ENCODE measurements around the gene THAP2.
A peak's percentile ranks its signal among the peaks of the same experiment; 100 is the strongest.

The THAP2 gene

GRCh38 chr12:71653137-71653536, 11.0 kb upstream of the THAP2 start:
- Histone ChIP-seq H4K20me1 (peaks cover 28 to 100% (median 63%) of the 10 kb centered on the region in 11 experiments), H3K36me3 (peaks cover 88 to 100% (median 99%) of the 10 kb centered on the region in 11 experiments), H3K4me2 (no peak overlapping the region), H3K9me3 (replicated peaks in 1 of 11) (peaks cover 15 to 52% (median 41%) of the 10 kb centered on the region in 11 experiments), H3K27ac (no peak overlapping the region), H3K4me3 (peak overlapping the region in 1 of 10 experiments; percentile 25; a peak in 1 of 20 replicates), H3K4me1 (peaks cover 0 to 47% (median 0%) of the 10 kb centered on the region in 10 experiments; a peak in 4 of 20 replicates), H3K27me3 (no peaks in the 10 kb centered on the region), H3K9ac (no peak overlapping the region)
- TF ChIP-seq Cebpa-rat (IDR thresholded peaks at IDR 0.05): no peak

DNA sequence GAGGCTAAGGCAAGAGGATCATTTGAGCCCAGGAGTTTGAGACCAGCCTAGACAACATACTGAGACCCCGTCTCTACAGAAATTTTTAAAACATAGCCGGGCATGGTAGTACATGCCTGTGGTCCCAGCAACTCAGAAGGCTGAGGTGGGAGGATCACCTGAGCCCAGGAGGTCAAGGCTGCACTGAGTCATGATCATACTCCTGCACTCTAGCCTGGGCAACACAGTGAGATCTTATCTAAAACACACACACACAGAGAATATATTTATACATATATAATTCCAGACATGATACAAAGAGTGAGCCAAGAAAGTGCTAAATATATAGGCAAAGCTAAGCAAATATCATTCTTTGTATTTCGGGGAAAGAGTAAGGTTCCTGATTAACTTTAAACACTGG, 9.9 kb upstream of the THAP2 start:
- Histone ChIP-seq H3K4me1 (peaks cover 0 to 45% (median 0%) of the 10 kb centered on the region in 10 experiments; a peak in 4 of 20 replicates), H3K4me2 (no peak overlapping the region), H3K27ac (no peak overlapping the region), H3K9ac (no peak overlapping the region), H3K36me3 (peaks cover 94 to 100% (median 99%) of the 10 kb centered on the region in 11 experiments), H4K20me1 (peaks cover 22 to 100% (median 62%) of the 10 kb centered on the region in 11 experiments), H3K27me3 (no peaks in the 10 kb centered on the region), H3K9me3 (replicated peaks in 1 of 11) (peaks cover 15 to 52% (median 41%) of the 10 kb centered on the region in 11 experiments), H3K4me3 (peak overlapping the region in 2 of 10 experiments; percentile 6 to 25; a peak in 1 of 20 replicates)
- TF ChIP-seq Cebpa-rat (IDR thresholded peaks at IDR 0.05): no peak

DNA sequence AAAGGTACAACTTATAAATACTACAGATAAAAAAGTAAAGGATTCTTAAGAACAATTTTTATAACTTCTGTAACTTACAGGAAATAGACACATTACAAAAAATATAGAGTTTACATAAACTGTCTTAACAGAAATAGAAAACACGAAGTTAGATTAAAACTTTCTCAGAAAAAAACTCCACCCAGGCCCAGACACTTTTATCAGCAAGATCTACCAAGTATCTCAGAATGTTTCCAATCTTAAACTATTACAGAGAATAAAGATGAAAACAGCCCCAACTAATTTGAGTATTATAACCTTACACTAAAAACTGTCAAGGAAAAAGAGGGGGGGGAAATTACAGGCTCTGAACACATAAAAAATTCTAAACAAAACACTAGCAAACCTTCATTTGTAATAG, 8.6 kb upstream of the THAP2 start:
- no peak for TF ChIP-seq Cebpa-rat (IDR thresholded peaks at IDR 0.05)
- H3K36me3 ChIP-seq: peaks cover 93 to 100% (median 100%) of the 10 kb centered on the region in 11 experiments
- H3K4me2 ChIP-seq: peak overlapping the region in 4 of 11 experiments; percentile 6 to 72 (median 33); a peak in 5 of 22 replicates

DNA sequence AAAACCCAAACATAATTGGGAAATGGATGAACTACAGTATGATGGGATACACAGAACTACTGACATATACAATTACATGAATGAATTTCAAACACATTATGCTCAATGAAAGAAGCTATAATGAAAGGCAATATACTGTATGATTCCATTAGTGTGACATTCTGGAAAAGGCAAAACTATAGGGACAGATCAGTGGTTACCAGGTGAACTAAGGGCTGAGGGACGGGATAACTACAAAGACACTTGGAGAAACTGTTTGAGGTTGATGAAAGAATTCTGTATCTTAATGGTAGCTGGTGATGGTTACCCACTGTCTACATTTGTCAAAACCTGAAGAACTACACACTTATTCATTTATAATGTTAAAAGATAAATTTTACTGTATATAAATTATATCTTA, 8.2 kb upstream of the THAP2 start:
- Histone ChIP-seq H3K36me3 (peaks cover 89 to 100% (median 99%) of the 10 kb centered on the region in 11 experiments), H3K27me3 (no peaks in the 10 kb centered on the region), H3K4me2 (peak overlapping the region in 4 of 11 experiments; percentile 6 to 72 (median 33); a peak in 5 of 22 replicates), H3K9me3 (replicated peaks in 1 of 11) (peaks cover 15 to 52% (median 41%) of the 10 kb centered on the region in 11 experiments), H3K27ac (no peak overlapping the region), H3K9ac (no peak overlapping the region), H3K4me1 (peaks cover 0 to 56% (median 7%) of the 10 kb centered on the region in 10 experiments; a peak in 12 of 20 replicates), H4K20me1 (peaks cover 17 to 100% (median 61%) of the 10 kb centered on the region in 11 experiments; a peak in 21 of 22 replicates), H3K4me3 (peak overlapping the region in 2 of 10 experiments; percentile 8 to 9; a peak in 1 of 20 replicates)
- no peak for TF ChIP-seq Cebpa-rat (IDR thresholded peaks at IDR 0.05)

More for the DNA sequence above, 8.6 kb upstream of the THAP2 start:
- Histone ChIP-seq H3K27ac (no peak overlapping the region), H3K4me1 (peaks cover 0 to 55% (median 3%) of the 10 kb centered on the region in 10 experiments; a peak in 7 of 20 replicates), H3K9ac (no peak overlapping the region), H3K27me3 (no peaks in the 10 kb centered on the region), H4K20me1 (peaks cover 17 to 100% (median 61%) of the 10 kb centered on the region in 11 experiments; a peak in 21 of 22 replicates), H3K4me3 (peak overlapping the region in 2 of 10 experiments; percentile 8 to 9; a peak in 2 of 20 replicates), H3K9me3 (replicated peaks in 1 of 11) (peaks cover 15 to 52% (median 41%) of the 10 kb centered on the region in 11 experiments)

DNA sequence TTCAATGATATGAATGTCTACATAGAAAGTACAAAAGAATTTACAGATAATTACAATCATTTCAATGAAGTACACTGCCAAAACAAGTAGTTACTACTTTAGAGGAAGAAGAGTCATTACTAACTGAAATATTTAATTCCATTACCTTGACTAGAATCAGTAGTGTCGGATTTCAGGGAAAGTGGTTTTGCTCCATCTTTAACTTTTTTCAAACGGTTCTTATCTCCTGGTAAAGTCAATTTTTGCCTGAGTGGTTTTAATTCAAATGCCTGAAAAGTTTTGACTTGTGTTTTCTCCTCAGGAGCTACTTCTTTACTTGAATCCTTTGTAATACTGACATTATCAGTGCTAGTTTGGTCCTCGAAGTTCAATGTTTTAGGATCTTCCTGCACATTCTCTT, 7.4 kb upstream of the THAP2 start:
- H3K4me2 ChIP-seq: peak overlapping the region in 2 of 11 experiments; percentile 19 to 29; a peak in 1 of 22 replicates
- peaks cover 15 to 52% (median 41%) of the 10 kb centered on the region in 11 experiments for H3K9me3 ChIP-seq (replicated peaks in 1 of 11)
- no peak overlapping the region for H3K27ac ChIP-seq
- peaks cover 80 to 100% (median 96%) of the 10 kb centered on the region in 11 experiments for H3K36me3 ChIP-seq
- peaks cover 6 to 56% (median 15%) of the 10 kb centered on the region in 10 experiments for H3K4me1 ChIP-seq
- no peak for TF ChIP-seq Cebpa-rat (IDR thresholded peaks at IDR 0.05)
- H4K20me1 ChIP-seq: peaks cover 17 to 100% (median 61%) of the 10 kb centered on the region in 11 experiments
- no peak overlapping the region for H3K9ac ChIP-seq
- H3K4me3 ChIP-seq: no peak overlapping the region
- H3K27me3 ChIP-seq: no peaks in the 10 kb centered on the region

- H3K4me2 ChIP-seq: peak overlapping the region; percentile 75 to 92 (median 89)
- no peak for TF ChIP-seq Cebpa-rat (IDR thresholded peaks at IDR 0.05)
- peaks cover 28 to 50% (median 44%) of the 10 kb centered on the region in 11 experiments for H3K36me3 ChIP-seq
- H3K4me1 ChIP-seq: peaks cover 24 to 46% (median 29%) of the 10 kb centered on the region in 10 experiments
- H3K4me3 ChIP-seq: peak overlapping the region; percentile 83 to 98 (median 89)
- H3K9me3 ChIP-seq (replicated peaks in 1 of 11): peaks cover 0 to 8% (median 4%) of the 10 kb centered on the region in 11 experiments; a peak in 8 of 22 replicates
- H3K27ac ChIP-seq: peak overlapping the region; percentile 88 to 98 (median 94); a peak in 21 of 22 replicates
- H3K27me3 ChIP-seq: no peaks in the 10 kb centered on the region
- peak overlapping the region; percentile 90 to 99 (median 97) for H3K9ac ChIP-seq
- peaks cover 28 to 61% (median 53%) of the 10 kb centered on the region in 11 experiments for H4K20me1 ChIP-seq
Measured at GRCh38 chr12:71661977-71662530, 2.0 kb upstream of the THAP2 start.

- H3K36me3 ChIP-seq: peaks cover 19 to 48% (median 35%) of the 10 kb centered on the region in 11 experiments
- H3K9me3 ChIP-seq (replicated peaks in 1 of 11): no peaks in the 10 kb centered on the region; a peak in 1 of 22 replicates
- H3K9ac ChIP-seq: peak overlapping the region; percentile 90 to 99 (median 97)
- no peaks in the 10 kb centered on the region for H3K27me3 ChIP-seq
- peak overlapping the region; percentile 88 to 98 (median 94) for H3K27ac ChIP-seq
- H3K4me1 ChIP-seq: peaks cover 24 to 39% (median 29%) of the 10 kb centered on the region in 10 experiments
- H4K20me1 ChIP-seq: peaks cover 28 to 55% (median 48%) of the 10 kb centered on the region in 11 experiments
- H3K4me2 ChIP-seq: peak overlapping the region; percentile 75 to 92 (median 89); a peak in 20 of 22 replicates
- no peak for TF ChIP-seq Cebpa-rat (IDR thresholded peaks at IDR 0.05)
- H3K4me3 ChIP-seq: peak overlapping the region; percentile 83 to 98 (median 89)
Measured at GRCh38 chr12:71662849-71663560, 1.1 kb upstream of the THAP2 start.

DNA sequence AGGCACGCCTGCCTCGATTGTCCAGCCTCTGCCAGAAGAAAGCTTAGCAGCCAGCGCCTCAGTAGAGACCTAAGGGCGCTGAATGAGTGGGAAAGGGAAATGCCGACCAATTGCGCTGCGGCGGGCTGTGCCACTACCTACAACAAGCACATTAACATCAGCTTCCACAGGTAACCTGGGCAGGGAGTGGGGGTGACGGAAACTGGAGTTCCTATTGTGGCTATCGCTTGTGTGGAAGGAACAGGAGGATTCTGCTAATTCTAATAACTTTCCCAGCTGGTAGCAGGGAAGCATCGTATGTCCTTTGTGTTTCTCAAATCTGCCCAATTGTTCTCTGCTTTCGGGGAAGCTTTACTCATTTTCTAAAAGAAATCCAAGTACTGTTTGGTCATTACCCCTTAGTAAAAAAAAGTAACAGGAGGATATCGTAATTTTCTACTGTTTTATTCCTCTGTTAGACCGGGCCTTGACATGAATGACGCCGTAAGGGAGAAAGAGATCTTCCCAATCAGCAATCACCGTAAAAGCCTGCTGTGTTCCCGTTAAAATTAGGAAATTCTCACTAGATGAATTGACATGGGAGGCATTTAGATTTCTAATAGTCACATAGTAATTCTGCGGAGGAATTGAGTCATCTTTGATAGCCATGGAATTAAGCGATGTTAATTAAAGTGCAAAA, 449 bp downstream of the THAP2 start:
- peaks cover 3 to 33% (median 21%) of the 10 kb centered on the region in 11 experiments; a peak in 21 of 22 replicates for H3K36me3 ChIP-seq

More for the DNA sequence above, 449 bp downstream of the THAP2 start:
- H3K9me3 ChIP-seq (replicated peaks in 1 of 11): no peaks in the 10 kb centered on the region
- peak overlapping the region; percentile 88 to 98 (median 94) for H3K27ac ChIP-seq
- no peak for TF ChIP-seq Cebpa-rat (IDR thresholded peaks at IDR 0.05)
- H3K4me2 ChIP-seq: peak overlapping the region; percentile 75 to 95 (median 85)
- H3K9ac ChIP-seq: peak overlapping the region; percentile 90 to 99 (median 97)
- peak overlapping the region; percentile 83 to 98 (median 89) for H3K4me3 ChIP-seq
- H3K27me3 ChIP-seq: no peaks in the 10 kb centered on the region
- peaks cover 28 to 40% (median 33%) of the 10 kb centered on the region in 11 experiments for H4K20me1 ChIP-seq
- H3K4me1 ChIP-seq: peaks cover 24 to 35% (median 29%) of the 10 kb centered on the region in 10 experiments

All from BLaER1 treated with 17β-estradiol and CSF1 and Interleukin-3, amounts not matched to agents 10 nM and 100 nM (cell line).